HEK293 (cell line): ENCODE data around the gene PRRC2C.
A peak's percentile ranks its signal among the peaks of the same experiment; 100 is the strongest.

Source experiments
- CTCF ChIA-PET: fragments of 350-600 bp; formaldehyde crosslinking; extraction: SDS; loops from one replicate; lab custom pipeline; 2021; ENCODE audit warnings: antibody characterized with exemption; lab: Yijun Ruan, JAX
- POLR2A ChIA-PET: fragments of 300-600 bp; formaldehyde crosslinking; extraction: SDS; loops from one replicate; lab custom pipeline; 2020; ENCODE audit warnings: antibody characterized with exemption, inconsistent platforms; lab: Yijun Ruan, JAX
- H3K27ac ChIP-seq: fragments of 200-500 bp; sonication (Bioruptor generic); 2 replicates; pipeline ENCODE4 v1.5.1; 2014; ENCODE audit warnings: low read depth, low read length, control low read depth, inconsistent platforms; ENCODE audit errors: extremely low read depth
- H3K36me3 ChIP-seq, 2 experiments: fragments of 200-500 bp in 1 of 2; sonication (Bioruptor generic) in 1 of 2; 1 replicate in 1 of 2; 2 replicates in 1 of 2; pipeline ENCODE4 v1.5.1; 2014 to 2017; ENCODE audit warnings: inconsistent platforms in 2 of 2, low read length in 2 of 2; ENCODE audit not compliant: control insufficient read depth in 2 of 2, insufficient read depth in 1 of 2
- H3K4me1 ChIP-seq: fragments of 200-500 bp; sonication (Bioruptor generic); 2 replicates; pipeline ENCODE4 v1.5.1; 2014; ENCODE audit warnings: mild to moderate bottlenecking, low read length, inconsistent platforms; ENCODE audit not compliant: control insufficient read depth, insufficient read depth
- H3K4me3 ChIP-seq: 2 replicates; pipeline ENCODE4 v1.5.1; 2011; ENCODE audit warnings: low read depth, mild to moderate bottlenecking, control low read depth, low read length, moderate library complexity
- H3K9me3 ChIP-seq: fragments of 200-500 bp; sonication (Bioruptor generic); 2 replicates; pipeline ENCODE4 v1.5.1; 2014; ENCODE audit warnings: low read depth, low read length, inconsistent platforms; ENCODE audit not compliant: control insufficient read depth, insufficient read depth
- HIC1 ChIP-seq: fragments of 450-650 bp; formaldehyde crosslinking; IDR thresholded peaks from 2 replicates; pipeline ENCODE4 v1.5.1; 2016; ENCODE audit warnings: missing biosample characterization, missing genetic modification characterization
- KLF16 ChIP-seq: fragments of 450-650 bp; formaldehyde crosslinking; IDR thresholded peaks from 2 replicates; pipeline ENCODE4 v1.5.1; 2017; ENCODE audit warnings: missing biosample characterization, missing genetic modification characterization
- PATZ1 ChIP-seq: fragments of 450-650 bp; formaldehyde crosslinking; IDR thresholded peaks from 2 replicates; pipeline ENCODE4 v1.5.1; 2016; ENCODE audit warnings: missing biosample characterization, missing genetic modification characterization
- REST ChIP-seq: fragments of 450-650 bp; formaldehyde crosslinking; IDR thresholded peaks from 2 replicates; pipeline ENCODE4 v1.5.1; 2016; ENCODE audit warnings: missing biosample characterization, missing genetic modification characterization
- SCRT1 ChIP-seq: fragments of 450-650 bp; formaldehyde crosslinking; IDR thresholded peaks from 2 replicates; pipeline ENCODE4 v1.5.1; 2016; ENCODE audit warnings: missing biosample characterization, missing genetic modification characterization, borderline replicate concordance
- SP3 ChIP-seq: fragments of 450-650 bp; formaldehyde crosslinking; IDR thresholded peaks from 2 replicates; pipeline ENCODE4 v1.5.1; 2016; ENCODE audit warnings: missing biosample characterization, missing genetic modification characterization
- TCF7L2 ChIP-seq: IDR thresholded peaks from 2 replicates; pipeline ENCODE4 v1.6.1; 2011; ENCODE audit warnings: low read depth, mild to moderate bottlenecking, inconsistent platforms, low read length, moderate library complexity, borderline replicate concordance
- TRIM28 ChIP-seq: IDR thresholded peaks from 2 replicates; pipeline ENCODE4 v1.6.1; 2011; ENCODE audit warnings: low read length, control low read depth, borderline replicate concordance
- ZBTB17 ChIP-seq: fragments of 450-650 bp; formaldehyde crosslinking; IDR thresholded peaks from 2 replicates; pipeline ENCODE4 v1.5.1; 2016; ENCODE audit warnings: missing biosample characterization, missing genetic modification characterization
- ZBTB7A ChIP-seq: fragments of 450-650 bp; formaldehyde crosslinking; IDR thresholded peaks from 2 replicates; pipeline ENCODE4 v1.5.1; 2016; ENCODE audit warnings: low read depth, missing biosample characterization, missing genetic modification characterization
- ZFP3 ChIP-seq: fragments of 450-650 bp; formaldehyde crosslinking; IDR thresholded peaks from 2 replicates; pipeline ENCODE4 v1.5.1; 2016; ENCODE audit warnings: low read depth, missing biosample characterization, missing genetic modification characterization
- ZNF146 ChIP-seq: fragments of 450-650 bp; formaldehyde crosslinking; IDR thresholded peaks from 2 replicates; pipeline ENCODE4 v1.5.1; 2016; ENCODE audit warnings: missing biosample characterization, missing genetic modification characterization
- ZNF2 ChIP-seq: fragments of 450-650 bp; formaldehyde crosslinking; IDR thresholded peaks from 2 replicates; pipeline ENCODE4 v1.5.1; 2016; ENCODE audit warnings: missing biosample characterization, missing genetic modification characterization
- ZNF202 ChIP-seq: fragments of 450-650 bp; formaldehyde crosslinking; IDR thresholded peaks from 2 replicates; pipeline ENCODE4 v1.5.1; 2016; ENCODE audit warnings: missing biosample characterization, missing genetic modification characterization, borderline replicate concordance
- ZNF239 ChIP-seq: fragments of 450-650 bp; formaldehyde crosslinking; IDR thresholded peaks from 2 replicates; pipeline ENCODE4 v1.5.1; 2016; ENCODE audit warnings: missing biosample characterization, missing genetic modification characterization
- ZNF302 ChIP-seq: fragments of 450-650 bp; formaldehyde crosslinking; IDR thresholded peaks from 2 replicates; pipeline ENCODE4 v1.5.1; 2016; ENCODE audit warnings: missing biosample characterization, missing genetic modification characterization, low read depth
- ZNF514 ChIP-seq: fragments of 450-650 bp; formaldehyde crosslinking; IDR thresholded peaks from 2 replicates; pipeline ENCODE4 v1.5.1; 2016; ENCODE audit warnings: missing biosample characterization, missing genetic modification characterization
- ZNF549 ChIP-seq: fragments of 450-650 bp; IDR thresholded peaks from 2 replicates; pipeline ENCODE4 v1.5.1; 2018; ENCODE audit warnings: missing biosample characterization, missing genetic modification characterization, mild to moderate bottlenecking, inconsistent platforms, moderate library complexity
- ZNF610 ChIP-seq: fragments of 450-650 bp; formaldehyde crosslinking; IDR thresholded peaks from 2 replicates; pipeline ENCODE4 v1.5.1; 2016; ENCODE audit warnings: missing biosample characterization, missing genetic modification characterization, borderline replicate concordance
- ZNF843 ChIP-seq: fragments of 450-650 bp; formaldehyde crosslinking; IDR thresholded peaks from 2 replicates; pipeline ENCODE4 v1.5.1; 2016; ENCODE audit warnings: missing biosample characterization, missing genetic modification characterization
- ZSCAN4 ChIP-seq: fragments of 450-650 bp; formaldehyde crosslinking; IDR thresholded peaks from 2 replicates; pipeline ENCODE4 v1.5.1; 2017; ENCODE audit warnings: missing biosample characterization, missing genetic modification characterization

The PRRC2C gene

DNA sequence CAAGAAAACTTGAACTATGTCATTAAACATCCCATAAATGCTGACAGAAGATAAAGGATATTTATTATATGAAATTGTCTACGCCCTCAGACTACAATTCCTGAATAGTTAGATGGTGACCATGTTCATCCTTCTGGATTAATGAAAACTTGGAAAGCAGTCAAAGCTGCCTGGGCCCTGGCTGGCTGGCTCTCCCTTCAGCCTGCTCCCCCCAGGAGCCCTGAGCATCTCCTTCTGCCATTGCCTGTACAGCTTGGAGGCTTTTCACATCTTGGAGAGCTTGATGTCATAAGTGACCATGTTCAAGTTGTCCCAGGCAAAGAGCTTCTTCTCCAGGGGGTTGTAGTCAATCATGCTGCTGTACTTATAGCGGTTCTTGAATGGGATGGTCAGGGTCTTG is 150.3 kb downstream of the PRRC2C start:
- Histone ChIP-seq H3K4me1 (no peaks in the 10 kb centered on the region), H3K4me3 (no peak overlapping the region), H3K9me3 (no peaks in the 10 kb centered on the region), H3K36me3 (no peaks in the 10 kb centered on the region), H3K27ac (no peak overlapping the region)
- ChIA-PET POLR2A (no interaction called here), CTCF (interaction anchor here (0.5 to 2.4 kb wide), 3 partner anchors 9 to 420 kb away, joined by 3 to 12 read pairs (median 3); no protein-coding TSS in a partner anchor)
- TF ChIP-seq PATZ1 (tag by site-specific recombination): no peak
- TF ChIP-seq SCRT1 (tag by site-specific recombination): no peak
- no peak for TF ChIP-seq ZFP3 (tag by site-specific recombination)
- no peak for TF ChIP-seq TRIM28
- TF ChIP-seq ZNF843 (tag by site-specific recombination): no peak
- no peak for TF ChIP-seq ZBTB17 (tag by site-specific recombination)
- no peak for TF ChIP-seq ZNF202 (tag by site-specific recombination)
- TF ChIP-seq ZNF2 (tag by site-specific recombination): no peak
- TF ChIP-seq ZSCAN4: no peak
- no peak for TF ChIP-seq KLF16
- TF ChIP-seq ZNF239 (tag by site-specific recombination): no peak
- TF ChIP-seq ZNF514 (tag by site-specific recombination): no peak
- TF ChIP-seq TCF7L2: no peak
- no peak for TF ChIP-seq SP3 (tag by site-specific recombination)

DNA sequence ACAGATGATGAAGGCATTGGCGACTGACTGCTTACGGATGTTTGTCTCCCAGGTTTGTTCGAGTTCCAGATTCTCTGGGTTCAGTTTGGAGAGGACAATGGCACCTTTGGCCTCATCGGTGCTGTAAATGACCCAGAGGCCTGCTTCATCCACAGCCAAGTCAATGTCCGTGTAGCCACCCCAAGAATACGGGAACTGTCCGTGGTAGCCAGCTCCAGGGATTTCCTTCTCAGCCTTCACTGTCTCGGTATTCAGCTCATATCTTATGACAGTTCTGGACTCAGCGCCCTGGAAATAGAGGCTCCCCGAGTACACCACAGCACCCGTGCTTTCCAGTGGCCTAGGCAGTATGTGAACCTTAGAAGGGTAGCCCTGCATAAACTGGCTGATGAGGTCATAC is 150.8 kb downstream of the PRRC2C start:
- ChIA-PET POLR2A (no interaction called here), CTCF (interaction anchor here (2.4 kb wide), 1 partner anchor 9 kb away, joined by 12 read pairs; no protein-coding TSS in a partner anchor)
- H3K4me3 ChIP-seq: no peak overlapping the region
- H3K9me3 ChIP-seq: no peaks in the 10 kb centered on the region
- no peaks in the 10 kb centered on the region for H3K4me1 ChIP-seq
- no peak overlapping the region for H3K27ac ChIP-seq
- H3K36me3 ChIP-seq: no peaks in the 10 kb centered on the region
- no peak for TF ChIP-seq ZNF302 (tag by site-specific recombination)
- TF ChIP-seq ZNF610 (tag by site-specific recombination): no peak
- no peak for TF ChIP-seq HIC1
- TF ChIP-seq ZNF146: no peak
- TF ChIP-seq REST (tag by site-specific recombination): peak; percentile 93
- TF ChIP-seq ZBTB7A (tag by site-specific recombination): no peak
- TF ChIP-seq ZNF549 (tag by site-specific recombination): no peak
